ENCODE measurements around the gene TMEM164.

TMEM164 gene

DNA sequence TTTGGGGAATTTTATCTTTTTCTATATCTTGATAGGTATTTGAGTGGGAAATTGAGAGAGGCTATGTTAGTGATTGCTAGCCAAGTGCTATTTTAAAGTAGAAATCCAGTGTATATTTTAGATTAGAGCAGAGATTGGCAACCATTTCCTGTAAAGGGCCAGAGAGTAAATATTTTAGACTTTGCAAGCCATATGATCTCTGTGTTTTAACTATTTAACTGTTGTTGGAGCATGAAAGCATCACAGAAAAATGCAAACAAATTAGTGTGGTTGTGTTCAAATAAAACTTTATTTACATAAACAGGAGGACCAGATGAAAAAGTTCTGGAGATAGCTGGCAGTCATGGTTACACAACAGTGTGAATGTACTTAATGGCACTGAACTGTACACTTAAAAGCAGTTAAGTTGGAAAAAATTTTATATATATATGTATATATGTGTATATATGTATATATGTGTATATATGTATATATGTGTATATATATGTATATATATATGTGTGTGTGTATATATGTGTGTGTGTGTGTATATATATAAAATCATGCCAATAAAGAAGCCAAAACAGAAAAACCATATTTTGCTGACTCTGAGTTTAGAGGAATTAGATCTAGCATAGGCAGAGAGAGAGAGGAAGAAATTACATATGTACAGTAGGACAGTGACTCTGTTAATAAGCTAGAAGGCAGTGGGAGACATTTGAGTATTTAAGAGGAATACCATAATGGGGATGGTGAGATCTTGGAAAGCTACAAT, 83.4 kb downstream of the TMEM164 start:
- no peak for DNase-seq

- DNase-seq = peak; percentile 71
Observed at GRCh38 chrX:110086916-110087484, 84.1 kb downstream of the TMEM164 start.

GRCh38 chrX:110087485-110088356, 84.8 kb downstream of the TMEM164 start:
- DNase-seq = peak; percentile 66

- DNase-seq = no peak
Observed at GRCh38 chrX:110089656-110090403, 86.9 kb downstream of the TMEM164 start.

GRCh38 chrX:110097920-110098319, 95.0 kb downstream of the TMEM164 start:
- DNase-seq = no peak

GRCh38 chrX:110103344-110103743, 100.4 kb downstream of the TMEM164 start:
- no peak for DNase-seq

GRCh38 chrX:110104078-110104477, 101.2 kb downstream of the TMEM164 start:
- no peak for DNase-seq

- DNase-seq = no peak
Observed at GRCh38 chrX:110108381-110108821, 105.5 kb downstream of the TMEM164 start.

GRCh38 chrX:110114260-110114776, 111.4 kb downstream of the TMEM164 start:
- DNase-seq = no peak

DNA sequence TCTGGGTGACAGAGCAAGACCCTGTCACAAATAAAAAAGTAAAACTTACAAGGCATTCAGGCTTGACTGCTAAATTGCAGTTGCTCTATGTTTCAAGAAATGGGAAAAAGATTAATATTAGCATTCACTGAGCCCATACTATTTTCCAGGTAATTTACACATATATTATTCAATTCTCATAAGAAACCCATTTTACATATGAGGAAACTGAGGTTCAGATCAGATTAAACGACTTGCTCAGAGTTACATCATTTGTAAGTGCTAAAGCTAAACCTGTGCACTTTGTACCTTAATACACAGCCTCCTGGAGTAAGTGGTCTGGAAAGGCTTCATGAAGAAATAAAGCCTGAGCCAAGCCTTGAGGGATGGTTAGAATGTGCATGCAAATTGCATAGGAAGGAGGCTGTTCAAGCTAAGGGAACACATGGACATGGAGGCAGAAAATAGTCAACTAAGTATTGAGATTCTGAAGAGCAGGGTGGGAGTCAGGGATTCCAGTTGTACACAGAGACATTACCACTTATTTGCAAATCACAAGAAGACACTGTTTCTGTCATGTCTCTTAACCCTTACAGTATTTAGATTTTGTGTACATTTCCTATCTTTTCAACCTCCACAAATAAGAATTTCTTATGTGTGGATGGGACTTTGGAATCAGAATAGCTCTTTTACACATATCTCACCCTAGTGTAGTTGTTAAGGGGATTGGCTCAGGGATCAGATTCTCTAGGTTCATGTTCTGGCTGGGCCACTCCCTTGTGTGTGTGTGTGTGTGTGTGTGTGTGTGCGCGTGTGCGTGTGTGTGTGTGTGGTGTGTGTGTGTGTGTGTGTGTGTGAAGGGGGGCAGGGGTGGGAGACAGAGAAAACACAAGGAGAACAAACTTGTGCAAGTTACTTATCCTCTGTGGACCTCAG, 113.4 kb downstream of the TMEM164 start:
- DNase-seq = no peak

DNA sequence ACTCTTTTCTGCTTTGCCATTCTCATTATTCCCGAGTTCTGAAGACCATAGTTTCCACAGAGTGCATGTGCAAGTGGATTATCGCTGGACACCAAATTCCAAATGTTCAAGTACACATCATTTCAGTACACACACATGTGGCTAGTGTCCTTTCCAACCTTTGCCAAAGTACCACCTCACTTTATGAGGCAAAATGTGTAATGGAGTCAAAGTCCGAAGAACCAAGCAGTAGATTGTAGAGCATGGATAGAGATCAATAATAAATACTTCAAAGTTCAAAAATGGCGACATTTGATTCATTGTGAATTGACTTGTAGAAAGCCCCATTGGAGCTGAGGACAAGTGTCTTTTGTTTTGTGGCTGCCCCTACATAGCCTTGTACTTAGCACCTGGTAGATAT, 115.6 kb downstream of the TMEM164 start:
- DNase-seq = no peak

- no peak for DNase-seq
Observed at GRCh38 chrX:110119480-110119879, 116.6 kb downstream of the TMEM164 start.

DNA sequence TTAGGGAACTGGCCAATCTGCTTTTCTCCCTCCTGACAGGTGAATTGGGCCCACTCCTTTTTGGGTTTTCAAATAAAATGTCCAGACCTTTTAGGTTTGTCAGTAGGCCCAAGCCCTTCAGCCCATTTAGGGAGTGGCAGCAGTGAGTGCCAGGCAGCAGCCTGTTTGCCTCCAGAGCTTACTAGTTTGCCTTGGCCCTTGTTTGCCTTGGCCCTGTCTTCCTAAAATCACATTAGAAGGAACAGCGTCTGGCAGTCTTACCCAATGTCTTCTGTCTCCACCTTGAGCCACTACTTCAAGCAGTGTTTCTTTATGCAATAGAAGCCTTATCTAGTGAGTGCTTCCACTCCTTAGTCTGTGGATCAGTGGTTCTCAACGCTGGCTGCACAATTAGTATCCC, 117.1 kb downstream of the TMEM164 start:
- DNase-seq = no peak

GRCh38 chrX:110123331-110123782, 120.4 kb downstream of the TMEM164 start:
- no peak for DNase-seq

GRCh38 chrX:110125446-110126162, 122.7 kb downstream of the TMEM164 start:
- no peak for DNase-seq

DNA sequence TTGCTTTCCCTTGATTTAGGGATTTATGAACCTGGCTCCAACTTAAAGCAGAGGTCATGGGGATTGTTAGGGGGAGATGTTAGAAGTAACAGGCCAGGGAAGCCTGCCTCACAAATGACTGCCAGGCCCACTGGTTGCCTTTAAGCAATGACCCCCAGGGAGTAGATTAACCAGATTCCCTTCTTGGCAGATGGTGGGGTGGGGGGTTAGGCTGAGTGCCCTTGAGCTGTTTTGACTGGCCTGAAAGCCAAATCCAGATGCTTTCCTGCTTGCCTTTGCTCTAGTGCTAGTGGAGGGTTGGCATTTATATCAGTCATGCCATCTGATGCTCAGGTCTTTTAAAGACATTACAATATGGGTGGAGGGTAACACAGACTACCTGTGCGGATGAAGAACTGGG, 128.1 kb downstream of the TMEM164 start:
- no peak for DNase-seq

GRCh38 chrX:110132450-110133114, 129.7 kb downstream of the TMEM164 start:
- no peak for DNase-seq

DNA sequence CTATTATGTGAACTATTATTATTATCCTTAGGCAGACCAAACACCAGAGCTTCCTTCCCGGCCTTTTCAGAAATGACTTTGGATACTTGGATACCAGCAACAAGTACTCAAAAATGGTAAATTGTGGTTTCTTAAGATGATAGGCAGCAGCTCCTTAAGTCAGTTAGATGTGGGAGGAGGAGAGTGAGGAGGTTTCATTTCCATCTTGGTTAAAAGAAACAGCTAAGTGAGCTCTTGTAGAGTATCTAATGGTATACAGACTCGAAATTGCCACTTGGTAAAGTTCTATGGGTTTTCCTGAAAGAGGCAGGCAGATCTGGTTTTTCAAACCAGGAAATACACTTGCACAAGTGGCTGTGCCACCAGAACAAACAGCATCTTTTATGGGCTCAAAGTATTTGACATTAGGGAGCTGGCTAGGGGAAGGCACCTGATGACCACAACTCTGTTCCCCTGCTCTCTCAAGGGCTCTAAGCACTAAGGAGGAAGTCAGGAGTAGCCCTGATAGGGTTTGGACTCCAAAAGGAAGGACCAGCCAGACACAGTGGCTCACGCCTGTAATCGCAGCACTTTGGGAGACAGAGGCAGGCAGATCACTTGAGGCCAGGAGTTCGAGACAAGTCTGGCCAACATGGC, 130.9 kb downstream of the TMEM164 start:
- no peak for DNase-seq

DNA sequence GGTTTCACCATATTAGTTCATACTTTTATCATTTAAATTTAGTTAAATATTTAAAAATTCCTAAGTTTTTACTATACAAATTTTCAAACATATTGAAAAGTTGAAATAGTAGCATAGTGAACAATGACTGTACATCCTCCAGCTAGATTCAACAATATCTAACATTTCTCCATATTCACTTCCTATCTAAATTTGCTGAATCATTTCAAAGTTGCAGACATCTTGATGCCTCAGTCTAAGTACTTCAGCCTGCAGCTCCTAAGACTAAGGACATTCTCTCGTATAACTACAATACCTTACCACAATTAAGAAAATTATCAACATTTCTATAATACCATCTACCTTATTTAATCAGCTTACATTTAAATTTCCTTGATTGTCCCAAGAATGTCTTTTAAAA, 132.7 kb downstream of the TMEM164 start:
- DNase-seq = no peak

DNA sequence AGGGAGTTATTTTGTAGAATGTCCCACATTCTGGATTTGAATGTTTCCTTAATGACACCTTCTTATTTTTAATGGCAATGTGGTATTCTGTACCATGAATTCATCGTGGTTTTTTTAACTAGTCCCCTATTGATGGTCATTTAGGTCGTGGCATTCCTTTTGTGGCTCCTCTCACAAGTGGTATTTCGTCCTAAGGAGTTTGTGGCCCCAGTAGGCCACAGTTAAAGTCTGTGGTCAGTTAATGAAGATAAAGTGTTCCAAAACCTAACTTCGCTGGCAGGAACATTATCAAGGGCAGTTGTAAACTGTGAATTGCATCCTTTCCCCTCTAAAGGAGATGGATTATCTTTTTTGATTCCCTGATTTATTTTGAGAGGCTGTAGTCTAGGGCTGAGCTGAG, 133.2 kb downstream of the TMEM164 start:
- no peak for DNase-seq

Data from kidney glomerular epithelial cell (primary cell).